ENCODE data around the gene RBM6. TPM values are rescaled to one million over a fixed set of nuclear protein-coding genes. Genes with fewer than 3 reads are reported as not detected.

The RBM6 gene
- total RNA-seq, 1 experiment from 2014 or later: 58.3 TPM

- ChIA-PET RAD21 (ENCODE audit: low non-redundant PET in 1 of 2, low total read pairs in 2 of 2, uncharacterized antibody in 2 of 2, unreplicated experiment in 2 of 2) (no interaction called here), POLR2A (interaction anchor here (0.9 kb wide), 1 partner anchor 8 kb away, joined by 3 read pairs; no protein-coding TSS in a partner anchor), CTCF (no interaction called here)
- Histone ChIP-seq H3K79me2 (ENCODE audit: insufficient read depth, low read length) (peaks cover 33% of the 10 kb centered on the region), H3K4me3 (replicated peaks in 1 of 2; ENCODE audit: low read depth in 1 of 2, low read length in 2 of 2) (no peak overlapping the region), H4K20me1 (ENCODE audit: insufficient read depth) (no peaks in the 10 kb centered on the region), H3K4me1 (ENCODE audit: control insufficient read depth in 1 of 2, insufficient read depth in 2 of 2, low read length in 2 of 2) (no peaks in the 10 kb centered on the region), H3K27me3 (ENCODE audit: insufficient read depth, low read length) (no peaks in the 10 kb centered on the region), H3K9me3 (ENCODE audit: control insufficient read depth in 1 of 2, insufficient read depth in 1 of 2, low read depth in 1 of 2, low read length in 2 of 2) (no peaks in the 10 kb centered on the region), H3K9ac (ENCODE audit: low read length) (no peak overlapping the region), H3K9me2 (ENCODE audit: insufficient read depth) (no peaks in the 10 kb centered on the region), H2AFZ (ENCODE audit: low read depth, low read length, poor library complexity, severe bottlenecking) (no peak overlapping the region), H3K4me2 (ENCODE audit: low read length) (no peak overlapping the region), H3K27ac (ENCODE audit: low read depth, low read length) (no peak overlapping the region), H3K36me3 (ENCODE audit: control insufficient read depth in 1 of 2, insufficient read depth in 2 of 2, low read length in 2 of 2) (peaks cover 51 to 87% of the 10 kb centered on the region in 2 experiments)
- no peak for TF ChIP-seq EZH2 (IDR thresholded peaks at IDR 0.05)
- no peak for TF ChIP-seq SRF (IDR thresholded peaks at IDR 0.05; ENCODE audit: low read depth)
- no peak for TF ChIP-seq RAD21 (IDR thresholded peaks at IDR 0.05; ENCODE audit: low read depth)
- TF ChIP-seq CTCF (IDR thresholded peaks at IDR 0.05 in 2 of 3, conservative IDR thresholded peaks at IDR 0.05 in 1 of 3; ENCODE audit: borderline replicate concordance in 1 of 3, insufficient read depth in 1 of 3, low read depth in 2 of 3, low read length in 2 of 3): no peak
- TF ChIP-seq, protein P1, sequence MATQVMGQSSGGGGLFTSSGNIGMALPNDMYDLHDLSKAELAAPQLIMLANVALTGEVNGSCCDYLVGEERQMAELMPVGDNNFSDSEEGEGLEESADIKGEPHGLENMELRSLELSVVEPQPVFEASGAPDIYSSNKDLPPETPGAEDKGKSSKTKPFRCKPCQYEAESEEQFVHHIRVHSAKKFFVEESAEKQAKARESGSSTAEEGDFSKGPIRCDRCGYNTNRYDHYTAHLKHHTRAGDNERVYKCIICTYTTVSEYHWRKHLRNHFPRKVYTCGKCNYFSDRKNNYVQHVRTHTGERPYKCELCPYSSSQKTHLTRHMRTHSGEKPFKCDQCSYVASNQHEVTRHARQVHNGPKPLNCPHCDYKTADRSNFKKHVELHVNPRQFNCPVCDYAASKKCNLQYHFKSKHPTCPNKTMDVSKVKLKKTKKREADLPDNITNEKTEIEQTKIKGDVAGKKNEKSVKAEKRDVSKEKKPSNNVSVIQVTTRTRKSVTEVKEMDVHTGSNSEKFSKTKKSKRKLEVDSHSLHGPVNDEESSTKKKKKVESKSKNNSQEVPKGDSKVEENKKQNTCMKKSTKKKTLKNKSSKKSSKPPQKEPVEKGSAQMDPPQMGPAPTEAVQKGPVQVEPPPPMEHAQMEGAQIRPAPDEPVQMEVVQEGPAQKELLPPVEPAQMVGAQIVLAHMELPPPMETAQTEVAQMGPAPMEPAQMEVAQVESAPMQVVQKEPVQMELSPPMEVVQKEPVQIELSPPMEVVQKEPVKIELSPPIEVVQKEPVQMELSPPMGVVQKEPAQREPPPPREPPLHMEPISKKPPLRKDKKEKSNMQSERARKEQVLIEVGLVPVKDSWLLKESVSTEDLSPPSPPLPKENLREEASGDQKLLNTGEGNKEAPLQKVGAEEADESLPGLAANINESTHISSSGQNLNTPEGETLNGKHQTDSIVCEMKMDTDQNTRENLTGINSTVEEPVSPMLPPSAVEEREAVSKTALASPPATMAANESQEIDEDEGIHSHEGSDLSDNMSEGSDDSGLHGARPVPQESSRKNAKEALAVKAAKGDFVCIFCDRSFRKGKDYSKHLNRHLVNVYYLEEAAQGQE (IDR thresholded peaks at IDR 0.05; ENCODE audit: low read depth): no peak
- no peak for TF ChIP-seq EZH2phosphoT487 (IDR thresholded peaks at IDR 0.05; ENCODE audit: borderline replicate concordance)
- TF ChIP-seq ZFX (IDR thresholded peaks at IDR 0.05): no peak
- TF ChIP-seq JUND (IDR thresholded peaks at IDR 0.05): no peak
- no peak for TF ChIP-seq ELF1 (IDR thresholded peaks at IDR 0.05; ENCODE audit: borderline replicate concordance, low read depth)
- intact Hi-C loops (cut with micrococcal nuclease): no loop called here
- DNase-seq (ENCODE audit: low read depth, low spot score): no peak
- no peak for ATAC-seq
- no TSS peak for BruUV-seq (replicated peaks)
Observed at GRCh38 chr3:50100956-50101845, 161.3 kb downstream of the RBM6 start.
